ENCODE measurements around the gene MYO1B. TPM values are rescaled to one million over a fixed set of nuclear protein-coding genes. Genes with fewer than 3 reads are reported as not detected.
A peak's percentile ranks its signal among the peaks of the same experiment; 100 is the strongest.
"Not testable (repeated sequence)": the region's sequence is repeated elsewhere in the genome, so short reads cannot be mapped to it uniquely, and the experiment has no call there.

The MYO1B gene
- total RNA-seq, 3 donors from 2014 or later, result 35.1 to 64.8 (median 54.6) TPM

DNA sequence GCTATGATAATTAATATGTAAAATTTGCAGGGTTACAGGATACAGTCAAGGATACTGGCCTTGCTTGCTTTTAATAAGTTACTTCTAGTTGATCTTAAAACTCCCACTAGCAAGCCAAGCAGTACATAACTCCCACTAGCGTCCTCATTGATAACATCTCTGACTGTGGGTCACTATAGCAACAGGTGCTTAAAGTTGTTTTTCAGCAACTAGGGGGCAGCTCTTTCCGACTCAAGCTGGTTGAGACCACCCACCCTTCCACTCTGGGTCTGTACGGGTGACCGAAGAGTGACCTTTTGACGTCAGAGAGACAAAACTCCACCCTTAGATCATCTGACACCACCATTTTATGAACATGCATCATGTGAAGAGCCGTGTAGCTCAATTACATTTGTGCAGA is 208.6 kb downstream of the MYO1B start:
- TF ChIP-seq, protein P1, sequence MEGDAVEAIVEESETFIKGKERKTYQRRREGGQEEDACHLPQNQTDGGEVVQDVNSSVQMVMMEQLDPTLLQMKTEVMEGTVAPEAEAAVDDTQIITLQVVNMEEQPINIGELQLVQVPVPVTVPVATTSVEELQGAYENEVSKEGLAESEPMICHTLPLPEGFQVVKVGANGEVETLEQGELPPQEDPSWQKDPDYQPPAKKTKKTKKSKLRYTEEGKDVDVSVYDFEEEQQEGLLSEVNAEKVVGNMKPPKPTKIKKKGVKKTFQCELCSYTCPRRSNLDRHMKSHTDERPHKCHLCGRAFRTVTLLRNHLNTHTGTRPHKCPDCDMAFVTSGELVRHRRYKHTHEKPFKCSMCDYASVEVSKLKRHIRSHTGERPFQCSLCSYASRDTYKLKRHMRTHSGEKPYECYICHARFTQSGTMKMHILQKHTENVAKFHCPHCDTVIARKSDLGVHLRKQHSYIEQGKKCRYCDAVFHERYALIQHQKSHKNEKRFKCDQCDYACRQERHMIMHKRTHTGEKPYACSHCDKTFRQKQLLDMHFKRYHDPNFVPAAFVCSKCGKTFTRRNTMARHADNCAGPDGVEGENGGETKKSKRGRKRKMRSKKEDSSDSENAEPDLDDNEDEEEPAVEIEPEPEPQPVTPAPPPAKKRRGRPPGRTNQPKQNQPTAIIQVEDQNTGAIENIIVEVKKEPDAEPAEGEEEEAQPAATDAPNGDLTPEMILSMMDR (IDR thresholded peaks at IDR 0.05), result no peak
- intact Hi-C loops (cut with DNase I, micrococcal nuclease), result no loop called here
- ATAC-seq, result no peak

DNA sequence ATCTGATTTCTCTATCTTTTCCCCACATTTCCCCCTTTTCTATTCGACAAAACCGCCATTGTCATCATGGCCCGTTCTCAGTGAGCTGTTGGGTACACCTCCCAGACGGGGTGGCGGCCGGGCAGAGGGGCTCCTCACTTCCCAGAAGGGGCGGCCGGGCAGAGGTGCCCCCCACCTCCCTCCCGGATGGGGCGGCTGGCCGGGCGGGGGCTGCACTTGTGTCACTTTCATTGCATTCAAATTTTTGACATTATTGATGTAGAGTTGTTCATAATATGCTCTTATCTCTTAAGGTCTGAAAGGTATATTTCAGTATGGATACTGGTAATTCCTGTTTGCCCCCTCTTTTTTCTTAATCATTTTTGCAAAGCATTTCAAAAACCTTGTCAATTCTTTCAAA is 211.3 kb downstream of the MYO1B start:
- ATAC-seq; intact Hi-C loops (cut with DNase I, micrococcal nuclease); H3K4me3 ChIP-seq: not testable (repeated sequence)

More for the DNA sequence above, 208.6 kb downstream of the MYO1B start:
- Histone ChIP-seq H3K9me3 (no peaks in the 10 kb centered on the region), H3K4me1 (ENCODE audit: low read depth) (no peaks in the 10 kb centered on the region), H3K36me3 (ENCODE audit: low read depth) (no peaks in the 10 kb centered on the region), H3K4me3 (no peak overlapping the region)
- no peak for DNase-seq

DNA sequence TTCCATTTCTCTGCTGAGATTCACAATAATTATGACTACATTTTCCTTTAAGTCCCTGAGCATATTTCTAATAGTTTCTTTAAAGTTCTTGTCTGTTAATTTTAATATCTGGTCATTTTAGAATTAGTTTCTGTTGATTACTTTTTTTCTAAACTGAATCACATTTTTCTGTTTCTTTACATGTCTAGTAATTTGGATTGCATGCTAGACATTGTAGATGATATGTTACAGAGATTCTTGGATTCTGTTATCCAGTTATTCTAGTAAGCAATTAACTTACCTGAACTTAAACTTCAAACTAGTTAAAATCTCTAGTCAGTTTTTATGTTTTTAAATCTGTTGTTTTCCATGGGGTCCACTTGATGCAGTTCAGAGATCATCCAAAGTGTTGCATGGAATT is 214.0 kb downstream of the MYO1B start:
- intact Hi-C loops (cut with DNase I, micrococcal nuclease), result no loop called here
- no peak overlapping the region for H3K4me3 ChIP-seq
- DNase-seq (no peak), ATAC-seq (no peak)
- H3K36me3 ChIP-seq (ENCODE audit: low read depth), result no peaks in the 10 kb centered on the region
- peaks cover 5% of the 10 kb centered on the region for H3K9me3 ChIP-seq
- H3K4me1 ChIP-seq (ENCODE audit: low read depth), result no peaks in the 10 kb centered on the region
- TF ChIP-seq, protein P1 (IDR thresholded peaks at IDR 0.05), result no peak

More for the DNA sequence above, 211.3 kb downstream of the MYO1B start:
- H3K36me3 ChIP-seq (ENCODE audit: low read depth); H3K9me3 ChIP-seq; H3K4me1 ChIP-seq (ENCODE audit: low read depth); DNase-seq: not testable (repeated sequence)

DNA sequence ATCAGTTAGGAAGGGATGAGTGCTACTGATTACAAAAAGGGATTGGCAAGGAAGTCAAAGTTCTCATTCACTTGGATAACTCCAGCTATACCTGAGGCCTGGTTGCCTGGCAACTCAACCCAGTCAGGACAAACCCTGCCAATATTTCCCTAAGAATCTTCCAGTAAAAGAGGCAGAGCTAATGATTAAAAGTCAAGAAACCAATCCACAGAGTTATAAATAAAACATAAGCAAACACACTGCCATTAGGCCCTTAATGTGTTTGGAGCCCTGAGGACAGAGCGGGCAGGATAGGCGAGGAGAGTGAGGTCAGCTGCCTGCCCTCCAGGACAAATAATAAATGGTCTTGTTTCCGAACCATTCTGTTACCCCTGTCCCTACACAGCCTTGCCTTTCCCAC is 217.2 kb downstream of the MYO1B start:
- ATAC-seq (peak; percentile 74), DNase-seq (peak in 1 of 3 donors; percentile 14)
- intact Hi-C loops (cut with DNase I, micrococcal nuclease), result no loop called here
- Histone ChIP-seq H3K9me3 (peaks cover 5% of the 10 kb centered on the region), H3K36me3 (ENCODE audit: low read depth) (no peaks in the 10 kb centered on the region), H3K4me1 (ENCODE audit: low read depth) (no peaks in the 10 kb centered on the region), H3K4me3 (no peak overlapping the region)
- TF ChIP-seq, protein P1 (IDR thresholded peaks at IDR 0.05), result no peak

DNA sequence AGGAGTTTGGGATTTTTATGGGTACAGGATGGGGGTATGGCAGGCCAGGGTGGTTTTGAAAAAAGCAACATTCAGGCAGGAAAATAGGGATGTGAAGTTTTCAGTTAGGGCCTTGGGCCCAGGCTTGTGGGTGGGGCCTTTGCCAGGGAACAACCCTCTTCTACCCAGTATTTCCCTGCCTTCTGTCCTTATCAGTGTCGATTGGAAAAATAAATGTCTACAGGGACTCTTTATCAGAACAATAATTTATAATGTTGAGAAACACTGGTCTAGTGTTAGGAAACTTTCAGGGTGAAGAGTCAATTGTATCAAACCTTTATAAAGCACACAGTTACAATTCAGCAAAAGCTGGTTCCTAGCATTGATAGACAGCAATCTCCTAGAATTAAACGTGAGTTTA is 218.6 kb downstream of the MYO1B start:
- TF ChIP-seq, protein P1 (IDR thresholded peaks at IDR 0.05), result no peak
- H3K4me1 ChIP-seq (ENCODE audit: low read depth), result no peaks in the 10 kb centered on the region
- DNase-seq (no peak), ATAC-seq (no peak)
- H3K9me3 ChIP-seq, result peaks cover 5% of the 10 kb centered on the region
- H3K36me3 ChIP-seq (ENCODE audit: low read depth), result no peaks in the 10 kb centered on the region
- no peak overlapping the region for H3K4me3 ChIP-seq
- intact Hi-C loops (cut with DNase I, micrococcal nuclease), result no loop called here

DNA sequence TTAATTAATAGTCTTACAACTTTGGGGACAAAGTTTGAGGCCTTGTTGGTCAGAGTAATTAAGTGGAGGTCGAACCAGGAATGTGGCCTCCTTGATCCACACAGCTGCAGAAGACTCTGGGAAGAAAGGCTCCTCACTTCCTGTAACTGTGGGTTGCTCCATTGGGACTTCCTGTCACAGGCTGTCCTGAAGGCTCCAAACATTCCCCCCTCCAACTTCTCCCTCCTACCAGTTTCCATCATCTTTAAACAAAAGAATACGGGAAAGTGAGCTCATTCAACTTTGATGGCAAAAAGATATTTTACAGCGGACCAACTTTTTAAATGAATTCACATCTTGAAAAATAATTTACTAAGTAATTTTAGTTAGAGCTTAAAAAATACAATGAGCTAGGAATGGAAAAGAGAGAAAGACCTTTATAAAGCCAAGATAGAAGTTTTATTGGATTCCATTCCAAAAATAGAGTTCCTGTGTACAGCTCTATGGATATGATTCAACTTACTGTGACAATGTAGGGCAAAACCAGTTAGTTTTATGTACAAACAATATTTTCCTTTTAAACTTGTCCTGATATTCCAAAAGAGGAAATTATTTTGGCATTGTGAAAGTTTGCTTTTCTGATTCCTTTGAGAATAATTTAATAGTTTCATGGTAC is 220.7 kb downstream of the MYO1B start:
- DNase-seq (no peak), ATAC-seq (no peak)
- Histone ChIP-seq H3K4me3 (no peak overlapping the region), H3K36me3 (ENCODE audit: low read depth) (no peaks in the 10 kb centered on the region), H3K4me1 (ENCODE audit: low read depth) (no peaks in the 10 kb centered on the region), H3K9me3 (no peaks in the 10 kb centered on the region)
- intact Hi-C loops (cut with DNase I, micrococcal nuclease), result no loop called here
- TF ChIP-seq, protein P1 (IDR thresholded peaks at IDR 0.05), result no peak

Data from mucosa of descending colon (tissue), 3 donors.